Thoracic aorta (tissue), 2 donors: Measurements from ENCODE around the gene MRPL42. TPM values are rescaled to one million over a fixed set of nuclear protein-coding genes. Genes with fewer than 3 reads are reported as not detected.

Source experiments
- ATAC-seq: fragments of 150-250 bp; one replicate; pipeline ENCODE4 v1.8.0; 2017; ENCODE audit warnings: low read depth; ENCODE audit not compliant: insufficient number of reproducible peaks, low FRiP score
- DNase-seq: peaks from one replicate; pipeline ENCODE4 v3.0.0-alpha.2; 2020; ENCODE audit warnings: low spot score
- H3K27ac ChIP-seq, 2 donors: fragments of 200-600 bp; sonication (generic); 1 replicate in 1 of 2; 2 replicates in 1 of 2; pipeline ENCODE4 v1.5.1; 2016; ENCODE audit warnings: mild to moderate bottlenecking in 2 of 2, moderate library complexity in 2 of 2
- H3K27me3 ChIP-seq: fragments of 200-600 bp; sonication (generic); replicated peaks from 2 replicates; pipeline ENCODE4 v1.6.0; 2016; ENCODE audit warnings: mild to moderate bottlenecking; ENCODE audit not compliant: insufficient read depth
- H3K36me3 ChIP-seq: fragments of 200-600 bp; sonication (generic); one replicate; pipeline ENCODE4 v1.5.1; 2016
- H3K4me1 ChIP-seq, 2 donors: fragments of 200-600 bp; sonication (generic); 1 replicate in 1 of 2; 2 replicates in 1 of 2; pipeline versions ENCODE4 v1.5.1 to v1.6.0; 2016; ENCODE audit warnings: low read depth in 2 of 2, mild to moderate bottlenecking in 1 of 2; ENCODE audit not compliant: control insufficient read depth in 1 of 2
- H3K4me3 ChIP-seq: fragments of 200-600 bp; sonication (generic); 2 replicates; pipeline ENCODE4 v1.5.1; 2016; ENCODE audit warnings: mild to moderate bottlenecking
- H3K9me3 ChIP-seq: fragments of 200-600 bp; sonication (generic); 2 replicates; pipeline ENCODE4 v1.5.1; 2016
- total RNA-seq, 2 donors: library from RNA; depleted of rRNA; stranded (reverse); fragments of >200 nt; gene quantifications; one replicate each; pipeline versions ENCODE4 v1.1.0 to v1.2.3, GENCODE V29; 2016
- TF ChIP-seq, protein P1 (sequence below): fragments of 200-600 bp; sonication (generic); IDR thresholded peaks from one replicate; pipeline ENCODE4 v1.5.1; 2019; ENCODE audit warnings: antibody characterized with exemption

The MRPL42 gene
- total RNA-seq, 2 donors from 2014 or later, result 25.0 to 71.2 TPM

- no peaks in the 10 kb centered on the region for H3K27me3 ChIP-seq
- peak within 1 kb of the TSS; percentile 95 for H3K27ac ChIP-seq
- no peaks in the 10 kb centered on the region for H3K36me3 ChIP-seq
- no peaks in the 10 kb centered on the region for H3K9me3 ChIP-seq
- ATAC-seq (peak; percentile 86), DNase-seq (peak; percentile 84)
- peak within 1 kb of the TSS; percentile 97 for H3K4me3 ChIP-seq
- TF ChIP-seq, protein P1, sequence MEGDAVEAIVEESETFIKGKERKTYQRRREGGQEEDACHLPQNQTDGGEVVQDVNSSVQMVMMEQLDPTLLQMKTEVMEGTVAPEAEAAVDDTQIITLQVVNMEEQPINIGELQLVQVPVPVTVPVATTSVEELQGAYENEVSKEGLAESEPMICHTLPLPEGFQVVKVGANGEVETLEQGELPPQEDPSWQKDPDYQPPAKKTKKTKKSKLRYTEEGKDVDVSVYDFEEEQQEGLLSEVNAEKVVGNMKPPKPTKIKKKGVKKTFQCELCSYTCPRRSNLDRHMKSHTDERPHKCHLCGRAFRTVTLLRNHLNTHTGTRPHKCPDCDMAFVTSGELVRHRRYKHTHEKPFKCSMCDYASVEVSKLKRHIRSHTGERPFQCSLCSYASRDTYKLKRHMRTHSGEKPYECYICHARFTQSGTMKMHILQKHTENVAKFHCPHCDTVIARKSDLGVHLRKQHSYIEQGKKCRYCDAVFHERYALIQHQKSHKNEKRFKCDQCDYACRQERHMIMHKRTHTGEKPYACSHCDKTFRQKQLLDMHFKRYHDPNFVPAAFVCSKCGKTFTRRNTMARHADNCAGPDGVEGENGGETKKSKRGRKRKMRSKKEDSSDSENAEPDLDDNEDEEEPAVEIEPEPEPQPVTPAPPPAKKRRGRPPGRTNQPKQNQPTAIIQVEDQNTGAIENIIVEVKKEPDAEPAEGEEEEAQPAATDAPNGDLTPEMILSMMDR, result no peak
- peaks cover 23 to 44% of the 10 kb centered on the region in 2 donors for H3K4me1 ChIP-seq
These were observed 25.5 kb upstream of the MRPL42 start, which contains the start of gene UBE2N for GRCh38 chr12:93441617-93442410. UBE2N (minus strand) TSS chr12:93441947; CDS start chr12:93441884, 63 bp downstream.

- Histone ChIP-seq H3K27me3 (no peaks in the 10 kb centered on the region), H3K27ac (peak overlapping the region; percentile 95), H3K36me3 (no peaks in the 10 kb centered on the region), H3K4me3 (peak overlapping the region; percentile 97), H3K9me3 (no peaks in the 10 kb centered on the region), H3K4me1 (peaks cover 19 to 36% of the 10 kb centered on the region in 2 donors)
- TF ChIP-seq, protein P1, result no peak
- ATAC-seq (peak; percentile 11), DNase-seq (no peak)
These were observed 24.6 kb upstream of the MRPL42 start for GRCh38 chr12:93442411-93443340.

DNA sequence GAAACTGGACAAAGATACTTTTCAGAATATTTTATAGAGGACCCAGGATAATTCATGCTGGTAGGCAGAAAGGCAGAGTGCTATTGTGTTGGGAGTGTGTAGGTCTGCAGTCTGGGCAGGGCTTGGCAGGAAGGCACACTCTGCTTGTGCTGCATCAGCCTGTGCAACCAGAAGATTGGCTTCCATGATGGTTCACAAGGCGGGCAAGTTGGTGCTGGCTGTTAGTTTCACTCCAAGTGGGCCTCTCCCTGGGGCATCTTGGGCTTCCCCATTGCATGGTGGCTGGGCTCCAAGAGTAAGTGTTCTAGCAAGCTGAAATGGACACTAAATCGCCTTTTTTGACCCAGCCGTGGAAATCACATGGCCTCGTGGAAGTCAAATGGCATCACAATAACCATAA, 23.7 kb upstream of the MRPL42 start:
- ATAC-seq, result no peak
- TF ChIP-seq, protein P1, result no peak
- DNase-seq, result no peak
- no peaks in the 10 kb centered on the region for H3K27me3 ChIP-seq
- no peaks in the 10 kb centered on the region for H3K36me3 ChIP-seq
- H3K9me3 ChIP-seq, result no peaks in the 10 kb centered on the region
- no peak overlapping the region for H3K27ac ChIP-seq
- H3K4me3 ChIP-seq, result no peak overlapping the region
- peaks cover 16 to 29% of the 10 kb centered on the region in 2 donors for H3K4me1 ChIP-seq

DNA sequence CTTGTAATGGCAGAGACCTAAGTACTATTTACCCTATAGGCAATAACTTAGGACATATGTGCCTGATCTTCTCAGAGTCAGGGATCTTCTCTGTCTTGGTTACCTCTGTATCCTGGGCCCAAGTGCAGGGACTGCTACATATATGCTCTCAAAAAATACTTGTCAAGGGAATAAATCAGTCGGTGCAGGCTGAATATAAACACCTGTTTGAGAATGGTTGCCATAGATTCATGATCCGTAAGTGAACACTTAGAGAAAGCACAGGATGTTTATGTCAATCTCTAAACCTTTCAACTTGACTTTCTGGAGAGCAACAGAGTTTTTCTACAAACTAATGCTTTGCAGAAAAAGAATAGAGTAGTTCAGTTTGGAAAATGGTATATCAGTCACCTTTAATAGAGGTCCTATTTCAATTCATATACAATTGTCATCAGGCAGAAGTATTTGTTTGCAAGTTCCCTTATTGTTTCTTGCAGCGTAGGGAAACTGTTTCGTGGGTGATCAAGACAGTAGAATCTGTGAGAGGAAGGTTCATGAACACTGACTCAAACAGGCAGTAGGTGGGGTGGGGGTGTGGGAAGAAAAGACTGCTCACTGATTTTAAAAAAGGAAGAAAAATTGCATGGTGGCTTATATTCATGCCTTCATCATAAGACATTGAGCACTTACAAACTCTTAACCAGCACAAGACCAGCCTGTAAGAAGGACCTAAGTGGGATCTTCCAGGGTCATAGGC, 19.6 kb upstream of the MRPL42 start:
- H3K36me3 ChIP-seq, result no peaks in the 10 kb centered on the region
- H3K4me3 ChIP-seq, result no peak overlapping the region
- DNase-seq (no peak), ATAC-seq (no peak)
- H3K27me3 ChIP-seq, result no peaks in the 10 kb centered on the region
- TF ChIP-seq, protein P1, result no peak
- H3K9me3 ChIP-seq, result no peaks in the 10 kb centered on the region
- no peak overlapping the region for H3K27ac ChIP-seq
- H3K4me1 ChIP-seq, result peaks cover 2 to 3% of the 10 kb centered on the region in 2 donors
